Activated CD4-positive, alpha-beta T cell treated with anti-CD3 and anti-CD28 coated beads for 36 hours (primary cell): Measurements from ENCODE around the gene CD69. TPM values are rescaled to one million over a fixed set of nuclear protein-coding genes. Genes with fewer than 3 reads are reported as not detected.
"Not testable (repeated sequence)": the region's sequence is repeated elsewhere in the genome, so short reads cannot be mapped to it uniquely, and the experiment has no call there.

Source experiments
- ATAC-seq: fragments of 200-7000 bp; cut with Tn5 transposase; one replicate; pipeline ENCODE4 v1.10.0; 2021; ENCODE audit warnings: mild to moderate bottlenecking, moderate library complexity
- CTCF ChIA-PET: fragments of 350-600 bp; sonication (Branson Sonifier 250); formaldehyde crosslinking; loops from one replicate; lab custom pipeline; 2021; ENCODE audit warnings: antibody characterized with exemption; lab: Charles Lee
- POLR2A ChIA-PET: fragments of 350-600 bp; sonication (Branson Sonifier 250); formaldehyde crosslinking; loops from one replicate; lab custom pipeline; 2021; ENCODE audit warnings: antibody characterized with exemption, inconsistent platforms; lab: Charles Lee
- DNase-seq: peaks from one replicate; pipeline ENCODE4 v3.0.0-alpha.2; 2020
- H3K27ac Mint-ChIP-seq: one replicate; pipeline ENCODE4 v1.8.0; 2021; ENCODE audit warnings: mixed read lengths
- H3K27me3 Mint-ChIP-seq: one replicate; pipeline ENCODE4 v1.8.0; 2021; ENCODE audit warnings: mixed read lengths
- H3K36me3 Mint-ChIP-seq: one replicate; pipeline ENCODE4 v1.8.0; 2021; ENCODE audit warnings: low read depth, mixed read lengths
- H3K4me1 Mint-ChIP-seq: one replicate; pipeline ENCODE4 v1.8.0; 2021; ENCODE audit warnings: mixed read lengths
- H3K4me3 Mint-ChIP-seq: one replicate; pipeline ENCODE4 v1.8.0; 2021; ENCODE audit warnings: mild to moderate bottlenecking, moderate library complexity, mixed read lengths
- H3K9me3 Mint-ChIP-seq: one replicate; pipeline ENCODE4 v1.8.0; 2021; ENCODE audit warnings: low read depth, mixed read lengths
- intact Hi-C, 2 experiments: fragments of 100-400 bp; cut with DNase I in 1 of 2; cut with micrococcal nuclease in 1 of 2; formaldehyde crosslinking; loops; one replicate each; pipeline versions ENCODE4 v1.14.2 to v1.15.1; 2022 to 2024; cut with DNase I, micrococcal nuclease
- total RNA-seq, 2 experiments: library from RNA; stranded (reverse); gene quantifications; one replicate each; pipeline ENCODE4 v1.2.3, GENCODE V29; 2021

The CD69 gene
- total RNA-seq, 2 experiments from 2014 or later = 97.9 to 127 TPM

GRCh38 chr12:9727813-9728212 is 32.9 kb downstream of the CD69 start:
- ChIA-PET CTCF (interaction anchor here (0.9 to 2.5 kb wide), 3 partner anchors 10 to 20 kb away, joined by 3 to 7 read pairs (median 6); no protein-coding TSS in a partner anchor), POLR2A (no interaction called here)
- Mint-ChIP-seq H3K4me1 (peaks cover 26% of the 10 kb centered on the region), H3K9me3 (no peaks in the 10 kb centered on the region), H3K27me3 (no peaks in the 10 kb centered on the region), H3K4me3 (no peak overlapping the region), H3K36me3 (peaks cover 2% of the 10 kb centered on the region), H3K27ac (no peak overlapping the region)
- intact Hi-C loops = loop anchor here in 1 of 2 experiments (10.0 kb wide), 1 partner anchor 393 kb away; no protein-coding TSS in a partner anchor
- ATAC-seq (no peak), DNase-seq (no peak)

GRCh38 chr12:9725213-9725870 is 35.4 kb downstream of the CD69 start:
- Mint-ChIP-seq H3K9me3 (no peaks in the 10 kb centered on the region), H3K36me3 (peaks cover 1% of the 10 kb centered on the region), H3K27me3 (no peaks in the 10 kb centered on the region), H3K27ac (no peak overlapping the region), H3K4me1 (peaks cover 20% of the 10 kb centered on the region), H3K4me3 (no peak overlapping the region)
- no peak for DNase-seq
- intact Hi-C loops = loop anchor here in 1 of 2 experiments (10.0 kb wide), 1 partner anchor 391 kb away; no protein-coding TSS in a partner anchor
- ChIA-PET POLR2A (interaction anchor here (0.6 kb wide), 1 partner anchor 29 kb away, joined by 3 read pairs; no protein-coding TSS in a partner anchor), CTCF (interaction anchor here (0.6 to 2.0 kb wide), 8 partner anchors 9 to 379 kb away, joined by 3 to 9 read pairs (median 4); no protein-coding TSS in a partner anchor)
- no peak for ATAC-seq

- ChIA-PET CTCF (interaction anchor here (1.8 to 2.0 kb wide), 2 partner anchors 12 to 19 kb away, joined by 4 to 5 read pairs; no protein-coding TSS in a partner anchor), POLR2A (no interaction called here)
- Mint-ChIP-seq H3K9me3 (no peaks in the 10 kb centered on the region), H3K4me3 (no peak overlapping the region), H3K4me1 (peaks cover 26% of the 10 kb centered on the region), H3K27ac (no peak overlapping the region), H3K27me3 (no peaks in the 10 kb centered on the region), H3K36me3 (peaks cover 1% of the 10 kb centered on the region)
- ATAC-seq (no peak), DNase-seq (no peak)
- intact Hi-C loops = loop anchor here in 1 of 2 experiments (10.0 kb wide), 1 partner anchor 389 kb away; no protein-coding TSS in a partner anchor
Measured at GRCh38 chr12:9724023-9724422, 36.7 kb downstream of the CD69 start.

GRCh38 chr12:9721394-9722092 is 39.2 kb downstream of the CD69 start:
- CTCF ChIA-PET = interaction anchor here (0.5 to 2.1 kb wide), 10 partner anchors 10 to 92 kb away, joined by 3 to 12 read pairs (median 6); no protein-coding TSS in a partner anchor
- ATAC-seq = no peak
- H3K36me3 Mint-ChIP-seq = peaks cover 1% of the 10 kb centered on the region
- POLR2A ChIA-PET = interaction anchor here (0.5 kb wide), 1 partner anchor 17 kb away, joined by 3 read pairs; no protein-coding TSS in a partner anchor
- no peaks in the 10 kb centered on the region for H3K9me3 Mint-ChIP-seq
- H3K27ac Mint-ChIP-seq = no peak overlapping the region
- peaks cover 28% of the 10 kb centered on the region for H3K4me1 Mint-ChIP-seq
- intact Hi-C loops = loop anchor here in 1 of 2 experiments (10.0 kb wide), 1 partner anchor 387 kb away; no protein-coding TSS in a partner anchor
- no peak overlapping the region for H3K4me3 Mint-ChIP-seq
- no peak for DNase-seq
- no peaks in the 10 kb centered on the region for H3K27me3 Mint-ChIP-seq

- no peaks in the 10 kb centered on the region for H3K27me3 Mint-ChIP-seq
- ATAC-seq (peak; percentile 96), DNase-seq (peak; percentile 39)
- POLR2A ChIA-PET = no interaction called here
- H3K9me3 Mint-ChIP-seq = no peaks in the 10 kb centered on the region
- CTCF ChIA-PET = interaction anchor here (2.0 kb wide), 1 partner anchor 12 kb away, joined by 8 read pairs; no protein-coding TSS in a partner anchor
- intact Hi-C loops = loop anchor here in 1 of 2 experiments (10.0 kb wide), 1 partner anchor 385 kb away; no protein-coding TSS in a partner anchor
- peaks cover 1% of the 10 kb centered on the region for H3K36me3 Mint-ChIP-seq
- H3K4me1 Mint-ChIP-seq = peaks cover 37% of the 10 kb centered on the region
- no peak overlapping the region for H3K4me3 Mint-ChIP-seq
- H3K27ac Mint-ChIP-seq = no peak overlapping the region
Measured at GRCh38 chr12:9719790-9720189, 40.9 kb downstream of the CD69 start.

- Mint-ChIP-seq H3K36me3 (peaks cover 1% of the 10 kb centered on the region), H3K27me3 (no peaks in the 10 kb centered on the region), H3K4me1 (peaks cover 37% of the 10 kb centered on the region), H3K4me3 (no peak overlapping the region), H3K27ac (no peak overlapping the region), H3K9me3 (no peaks in the 10 kb centered on the region)
- CTCF ChIA-PET = no interaction called here
- intact Hi-C loops = no loop called here
- ATAC-seq = no peak
- POLR2A ChIA-PET = no interaction called here
- no peak for DNase-seq
Measured at GRCh38 chr12:9718968-9719367, 41.7 kb downstream of the CD69 start.

- Mint-ChIP-seq H3K27ac (no peak overlapping the region), H3K36me3 (no peaks in the 10 kb centered on the region), H3K4me1 (peaks cover 35% of the 10 kb centered on the region), H3K9me3 (no peaks in the 10 kb centered on the region), H3K4me3 (no peak overlapping the region), H3K27me3 (no peaks in the 10 kb centered on the region)
- CTCF ChIA-PET = interaction anchor here (0.7 to 2.3 kb wide), 9 partner anchors 8 to 345 kb away, joined by 3 to 18 read pairs (median 5); no protein-coding TSS in a partner anchor
- intact Hi-C loops = no loop called here
- DNase-seq (no peak), ATAC-seq (no peak)
- POLR2A ChIA-PET = interaction anchor here (0.7 kb wide), 1 partner anchor 74 kb away, joined by 3 read pairs; no protein-coding TSS in a partner anchor
Measured at GRCh38 chr12:9717070-9717925, 43.4 kb downstream of the CD69 start.

GRCh38 chr12:9713032-9713558 is 47.6 kb downstream of the CD69 start:
- H3K9me3 Mint-ChIP-seq, H3K36me3 Mint-ChIP-seq, intact Hi-C loops, H3K4me3 Mint-ChIP-seq, POLR2A ChIA-PET, H3K27ac Mint-ChIP-seq, DNase-seq, H3K27me3 Mint-ChIP-seq: not testable (repeated sequence)
- CTCF ChIA-PET = interaction anchor here (1.9 kb wide), 1 partner anchor 12 kb away, joined by 4 read pairs; no protein-coding TSS in a partner anchor
- H3K4me1 Mint-ChIP-seq = peaks cover 30% of the 10 kb centered on the region
- peak; percentile 61 for ATAC-seq

- intact Hi-C loops = no loop called here
- ATAC-seq (no peak), DNase-seq (no peak)
- ChIA-PET CTCF (interaction anchor here (0.6 to 1.9 kb wide), 6 partner anchors 9 to 78 kb away, joined by 3 to 5 read pairs (median 3); no protein-coding TSS in a partner anchor), POLR2A (interaction anchor here (0.5 kb wide), 1 partner anchor 11 kb away, joined by 3 read pairs; no protein-coding TSS in a partner anchor)
- Mint-ChIP-seq H3K4me1 (peaks cover 43% of the 10 kb centered on the region), H3K36me3 (peaks cover 3% of the 10 kb centered on the region), H3K27me3 (no peaks in the 10 kb centered on the region), H3K4me3 (no peak overlapping the region), H3K27ac (no peak overlapping the region), H3K9me3 (peaks cover 2% of the 10 kb centered on the region)
Measured at GRCh38 chr12:9711664-9712063, 49.0 kb downstream of the CD69 start.
